ENCODE measurements around the gene OR10J5.
"Not testable (repeated sequence)": the region's sequence is repeated elsewhere in the genome, so short reads cannot be mapped to it uniquely, and the experiment has no call there.

The OR10J5 gene

DNA sequence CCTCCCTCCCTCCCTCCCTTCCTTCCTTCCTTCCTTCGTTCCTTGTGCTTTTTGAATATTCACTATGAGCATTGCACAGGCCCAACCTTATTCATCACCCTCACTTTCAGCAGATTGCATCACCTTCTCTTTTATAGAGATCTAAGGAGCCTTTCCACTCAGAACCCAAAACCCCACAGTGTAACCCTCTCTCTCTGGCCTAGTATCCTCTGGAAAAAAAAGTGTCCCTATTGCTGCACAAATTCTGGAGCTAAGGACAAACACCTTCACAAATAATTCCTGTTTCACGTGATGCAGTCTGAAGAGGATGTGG lies 25.6 kb downstream of the OR10J5 start:
- in situ Hi-C loops (cut with HindIII; ENCODE audit: low sequenced_read_pairs): no loop called here
- no peak overlapping the region for H3K4me3 ChIP-seq (ENCODE audit: low read depth, low read length)
- DNase-seq (ENCODE audit: low read depth, low spot score): no peak
- TF ChIP-seq, protein P1, sequence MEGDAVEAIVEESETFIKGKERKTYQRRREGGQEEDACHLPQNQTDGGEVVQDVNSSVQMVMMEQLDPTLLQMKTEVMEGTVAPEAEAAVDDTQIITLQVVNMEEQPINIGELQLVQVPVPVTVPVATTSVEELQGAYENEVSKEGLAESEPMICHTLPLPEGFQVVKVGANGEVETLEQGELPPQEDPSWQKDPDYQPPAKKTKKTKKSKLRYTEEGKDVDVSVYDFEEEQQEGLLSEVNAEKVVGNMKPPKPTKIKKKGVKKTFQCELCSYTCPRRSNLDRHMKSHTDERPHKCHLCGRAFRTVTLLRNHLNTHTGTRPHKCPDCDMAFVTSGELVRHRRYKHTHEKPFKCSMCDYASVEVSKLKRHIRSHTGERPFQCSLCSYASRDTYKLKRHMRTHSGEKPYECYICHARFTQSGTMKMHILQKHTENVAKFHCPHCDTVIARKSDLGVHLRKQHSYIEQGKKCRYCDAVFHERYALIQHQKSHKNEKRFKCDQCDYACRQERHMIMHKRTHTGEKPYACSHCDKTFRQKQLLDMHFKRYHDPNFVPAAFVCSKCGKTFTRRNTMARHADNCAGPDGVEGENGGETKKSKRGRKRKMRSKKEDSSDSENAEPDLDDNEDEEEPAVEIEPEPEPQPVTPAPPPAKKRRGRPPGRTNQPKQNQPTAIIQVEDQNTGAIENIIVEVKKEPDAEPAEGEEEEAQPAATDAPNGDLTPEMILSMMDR (IDR thresholded peaks at IDR 0.05; ENCODE audit: low read depth, low read length): no peak

- DNase-seq (ENCODE audit: low read depth, low spot score): no peak
- H3K4me3 ChIP-seq (ENCODE audit: low read depth, low read length): no peak overlapping the region
- TF ChIP-seq, protein P1 (IDR thresholded peaks at IDR 0.05; ENCODE audit: low read depth, low read length): no peak
- in situ Hi-C loops (cut with HindIII; ENCODE audit: low sequenced_read_pairs): no loop called here
Measured at GRCh38 chr1:159509440-159510228, 26.2 kb downstream of the OR10J5 start.

GRCh38 chr1:159508951-159509350 lies 26.9 kb downstream of the OR10J5 start:
- H3K4me3 ChIP-seq (ENCODE audit: low read depth, low read length): no peak overlapping the region
- TF ChIP-seq, protein P1 (IDR thresholded peaks at IDR 0.05; ENCODE audit: low read depth, low read length): no peak
- in situ Hi-C loops (cut with HindIII; ENCODE audit: low sequenced_read_pairs): no loop called here
- DNase-seq (ENCODE audit: low read depth, low spot score): no peak

GRCh38 chr1:159505676-159506075 lies 30.1 kb downstream of the OR10J5 start:
- TF ChIP-seq, protein P1 (IDR thresholded peaks at IDR 0.05; ENCODE audit: low read depth, low read length): no peak
- no peak for DNase-seq (ENCODE audit: low read depth, low spot score)
- H3K4me3 ChIP-seq (ENCODE audit: low read depth, low read length): no peak overlapping the region
- in situ Hi-C loops (cut with HindIII; ENCODE audit: low sequenced_read_pairs): no loop called here

- H3K4me3 ChIP-seq (ENCODE audit: low read depth, low read length): no peak overlapping the region
- DNase-seq (ENCODE audit: low read depth, low spot score): no peak
- in situ Hi-C loops (cut with HindIII; ENCODE audit: low sequenced_read_pairs): no loop called here
- TF ChIP-seq, protein P1 (IDR thresholded peaks at IDR 0.05; ENCODE audit: low read depth, low read length): no peak
Measured at GRCh38 chr1:159501082-159501481, 34.7 kb downstream of the OR10J5 start.

DNA sequence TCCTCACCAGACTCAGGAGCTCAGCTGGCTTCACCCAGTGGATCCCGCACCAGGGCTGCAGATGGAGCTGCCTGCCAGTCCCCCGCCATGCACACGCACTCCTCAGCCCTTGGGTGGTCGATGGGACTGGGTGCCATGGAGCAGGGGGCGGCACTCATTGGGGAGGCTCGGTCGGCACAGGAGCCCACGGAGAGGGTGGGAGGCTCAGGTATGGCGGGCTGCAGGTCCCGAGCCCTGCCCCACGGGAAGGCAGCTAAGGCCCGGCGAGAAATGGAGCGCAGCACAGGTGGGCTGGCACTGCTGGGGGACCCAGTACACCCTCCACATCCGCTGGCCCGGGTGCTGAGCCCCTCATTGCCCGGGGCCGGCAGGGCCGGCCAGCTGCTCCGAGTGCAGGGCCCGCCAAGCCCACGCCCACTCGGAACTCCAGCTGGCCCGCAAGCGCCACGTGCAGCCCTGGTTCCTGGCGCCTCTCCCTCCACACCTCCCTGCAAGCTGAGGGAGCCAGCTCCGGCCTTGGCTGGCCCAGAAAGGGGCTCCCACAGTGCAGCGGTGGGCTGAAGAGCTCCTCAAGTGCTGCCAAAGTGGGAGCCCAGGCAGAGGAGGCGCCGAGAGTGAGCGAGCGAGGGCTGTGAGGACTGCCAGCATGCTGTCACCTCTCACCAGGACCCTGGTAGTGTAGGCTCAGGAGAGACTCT lies 41.1 kb downstream of the OR10J5 start:
- in situ Hi-C loops (cut with HindIII; ENCODE audit: low sequenced_read_pairs); DNase-seq (ENCODE audit: low read depth, low spot score): not testable (repeated sequence)

DNA sequence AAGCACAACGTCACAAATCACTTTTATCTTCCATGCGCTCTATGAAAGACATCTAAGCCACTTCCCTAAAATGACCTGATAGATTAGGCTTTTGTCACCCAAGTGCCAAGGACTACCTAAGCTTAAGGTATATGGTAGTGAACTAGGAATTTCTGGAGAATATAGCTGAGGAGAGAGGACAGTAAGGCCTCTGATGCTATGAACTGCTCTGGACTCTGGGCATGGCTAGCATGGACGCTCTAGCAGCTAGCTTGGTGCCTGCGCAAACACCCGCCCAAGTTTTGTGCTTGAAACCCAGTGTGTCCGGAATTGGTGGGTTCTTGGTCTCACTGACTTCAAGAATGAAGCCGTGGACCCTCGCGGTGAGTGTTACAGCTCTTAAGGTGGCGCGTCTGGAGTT lies 42.5 kb downstream of the OR10J5 start:
- H3K4me3 ChIP-seq (ENCODE audit: low read depth, low read length): no peak overlapping the region
- no peak for DNase-seq (ENCODE audit: low read depth, low spot score)
- TF ChIP-seq, protein P1 (IDR thresholded peaks at IDR 0.05; ENCODE audit: low read depth, low read length): no peak
- in situ Hi-C loops (cut with HindIII; ENCODE audit: low sequenced_read_pairs): no loop called here

More for the DNA sequence above, 41.1 kb downstream of the OR10J5 start:
- H3K4me3 ChIP-seq (ENCODE audit: low read depth, low read length): not testable (repeated sequence)
